Astrocyte of the cerebellum (primary cell): Measurements from ENCODE around the gene FBXO24.

Experiments
- DNase-seq: peaks from one replicate; pipeline ENCODE4 v3.0.0-alpha.2; 2011; ENCODE audit warnings: low read depth
- H3K4me3 ChIP-seq: 2 replicates; pipeline ENCODE4 v1.5.1; 2011; ENCODE audit warnings: mild to moderate bottlenecking, low read depth, low read length, moderate library complexity
- CTCF ChIP-seq: IDR thresholded peaks from 2 replicates; pipeline ENCODE4 v1.5.1; 2012; ENCODE audit warnings: low read length, low read depth, moderate library complexity, mild to moderate bottlenecking; ENCODE audit errors: missing control alignments
- in situ Hi-C: cut with HindIII; loops from 2 replicates; pipeline ENCODE4 v1.10.0; 2017; ENCODE audit warnings: low sequenced_read_pairs

FBXO24 gene

GRCh38 chr7:100602889-100603725 lies 17.0 kb downstream of the FBXO24 start:
- in situ Hi-C loops, result no loop called here
- no peak for TF ChIP-seq CTCF
- peak overlapping the region; percentile 61 for H3K4me3 ChIP-seq
- DNase-seq, result peak; percentile 74

GRCh38 chr7:100603726-100604027 lies 17.5 kb downstream of the FBXO24 start:
- DNase-seq, result no peak
- H3K4me3 ChIP-seq, result peak overlapping the region; percentile 61
- in situ Hi-C loops, result no loop called here
- no peak for TF ChIP-seq CTCF

GRCh38 chr7:100604028-100604975 lies 18.2 kb downstream of the FBXO24 start:
- DNase-seq, result peak; percentile 50
- in situ Hi-C loops, result no loop called here
- peak overlapping the region; percentile 61 for H3K4me3 ChIP-seq
- TF ChIP-seq CTCF, result peak; percentile 41

- TF ChIP-seq CTCF, result no peak
- in situ Hi-C loops, result no loop called here
- peak overlapping the region; percentile 61 for H3K4me3 ChIP-seq
- DNase-seq, result no peak
Measured at GRCh38 chr7:100604976-100605911, 19.1 kb downstream of the FBXO24 start.

- no peak for TF ChIP-seq CTCF
- H3K4me3 ChIP-seq, result no peak overlapping the region
- in situ Hi-C loops, result no loop called here
- DNase-seq, result no peak
Measured at GRCh38 chr7:100606313-100606712, 20.2 kb downstream of the FBXO24 start.

- H3K4me3 ChIP-seq, result no peak overlapping the region
- no peak for TF ChIP-seq CTCF
- DNase-seq, result no peak
- in situ Hi-C loops, result no loop called here
Measured at GRCh38 chr7:100607111-100607510, 21.0 kb downstream of the FBXO24 start.
